ENCODE data around the gene SLC26A4. TPM values are rescaled to one million over a fixed set of nuclear protein-coding genes. Genes with fewer than 3 reads are reported as not detected.

Gene SLC26A4
- 0.09 to 0.14 TPM (median 0.10 TPM) in 5 replicates for total RNA-seq (2022; extraction: Qiagen RNA extraction)

DNA sequence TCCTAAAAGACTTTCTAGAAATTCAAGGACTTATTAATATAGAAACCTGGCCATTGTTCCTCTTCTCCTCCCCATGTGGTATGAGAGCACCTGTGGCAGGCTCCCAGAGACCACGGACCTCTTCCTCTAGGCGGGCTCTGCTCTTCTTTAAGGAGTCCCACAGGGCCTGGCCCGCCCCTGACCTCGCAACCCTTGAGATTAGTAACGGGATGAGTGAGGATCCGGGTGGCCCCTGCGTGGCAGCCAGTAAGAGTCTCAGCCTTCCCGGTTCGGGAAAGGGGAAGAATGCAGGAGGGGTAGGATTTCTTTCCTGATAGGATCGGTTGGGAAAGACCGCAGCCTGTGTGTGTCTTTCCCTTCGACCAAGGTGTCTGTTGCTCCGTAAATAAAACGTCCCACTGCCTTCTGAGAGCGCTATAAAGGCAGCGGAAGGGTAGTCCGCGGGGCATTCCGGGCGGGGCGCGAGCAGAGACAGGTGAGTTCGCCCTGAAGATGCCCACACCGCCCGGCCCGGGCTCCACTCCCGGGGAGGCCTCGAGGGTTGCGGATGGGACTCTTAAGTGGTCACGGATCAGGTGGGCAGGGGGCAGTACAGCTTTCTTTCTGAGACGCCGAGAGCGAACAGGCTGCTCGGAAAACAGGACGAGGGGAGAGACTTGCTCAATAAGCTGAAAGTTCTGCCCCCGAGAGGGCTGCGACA, at the start of gene SLC26A4:
SLC26A4 (plus strand) TSS at position 448 of the 700 bp plus-strand sequence. CDS start 814 bp downstream, outside the sequence.

DNA sequence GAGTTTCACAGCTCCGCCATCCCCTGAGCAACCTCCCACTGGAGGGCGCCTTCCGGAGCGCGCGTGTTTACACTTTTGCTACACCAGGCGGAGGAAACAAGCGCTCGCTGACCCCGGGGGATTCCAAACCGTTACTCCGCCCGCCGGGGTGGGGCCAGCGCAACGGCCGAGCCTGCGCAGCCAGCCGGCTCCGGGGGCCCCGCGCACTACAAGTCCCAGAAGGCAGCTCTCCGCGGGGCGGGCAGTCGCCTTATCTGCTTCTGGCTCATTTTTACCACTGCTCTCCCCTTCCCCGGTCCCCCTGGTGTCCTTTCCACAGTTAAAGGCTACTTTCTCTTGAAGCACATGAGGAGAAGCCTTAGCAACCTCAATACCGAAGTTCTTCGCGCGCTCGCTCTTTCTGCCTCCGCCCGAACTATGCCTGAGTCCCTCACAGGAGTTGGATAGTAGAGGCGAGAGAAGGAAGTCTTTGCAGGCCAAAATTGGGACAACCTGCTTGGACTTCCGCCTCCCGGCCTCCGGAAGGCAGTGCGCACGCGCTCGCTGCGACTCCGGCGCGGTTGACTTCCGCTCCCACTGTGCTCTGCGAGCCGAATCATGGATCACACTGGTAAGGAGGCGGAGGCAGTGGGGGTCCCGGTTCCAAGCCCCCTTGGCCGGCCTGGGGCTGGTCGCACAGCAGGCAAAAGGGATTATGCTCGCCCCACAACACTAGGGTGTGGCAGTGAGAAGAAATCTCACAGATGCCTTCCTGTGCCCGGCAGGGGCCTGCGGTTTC, 83.1 kb downstream of the SLC26A4 start, which contains the start of gene CBLL1:
CBLL1 (plus strand) TSS at position 576 of the 778 bp plus-strand sequence; CDS start at position 598, 22 bp downstream.

Other genes starting within 250 kb of the SLC26A4 start
- not detected in 5 replicates for gene GPR22, start 190.8 kb upstream of the SLC26A4 start, total RNA-seq (2022; extraction: Qiagen RNA extraction)
- gene COG5, start 96.9 kb upstream of the SLC26A4 start, total RNA-seq (2022; extraction: Qiagen RNA extraction), result 8.0 to 15.2 TPM (median 10.0 TPM) in 5 replicates
- 8.3 to 11.3 TPM (median 11.1 TPM) in 5 replicates for gene DUS4L, start 96.9 kb upstream of the SLC26A4 start, total RNA-seq (2022; extraction: Qiagen RNA extraction)
- gene BCAP29, start 80.6 kb upstream of the SLC26A4 start, total RNA-seq (2022; extraction: Qiagen RNA extraction), result 32.0 to 56.9 TPM (median 36.6 TPM) in 5 replicates
- gene CBLL1, start 83.3 kb downstream of the SLC26A4 start, total RNA-seq (2022; extraction: Qiagen RNA extraction), result 28.2 to 55.7 TPM (median 30.1 TPM) in 5 replicates
- gene SLC26A3, start 142.4 kb downstream of the SLC26A4 start, total RNA-seq (2022; extraction: Qiagen RNA extraction), result not detected in 5 replicates
- gene DLD, start 230.4 kb downstream of the SLC26A4 start, total RNA-seq (2022; extraction: Qiagen RNA extraction), result 81.8 to 151 TPM (median 92.1 TPM) in 5 replicates

All from A549 treated with Hydrocortisone at 1 μM for 4 hours (cell line).